GM21717 (cell line): Measurements from ENCODE around the gene DFFA.
"Not testable (repeated sequence)": the region's sequence is repeated elsewhere in the genome, so short reads cannot be mapped to it uniquely, and the experiment has no call there.

ENCODE experiments used
- ATAC-seq: cut with Tn5 transposase; IDR thresholded peaks from one replicate; pipeline ENCODE4 v1.9.1; 2021; ENCODE audit warnings: mild to moderate bottlenecking, moderate library complexity; ENCODE audit not compliant: unreplicated experiment

The DFFA gene

DNA sequence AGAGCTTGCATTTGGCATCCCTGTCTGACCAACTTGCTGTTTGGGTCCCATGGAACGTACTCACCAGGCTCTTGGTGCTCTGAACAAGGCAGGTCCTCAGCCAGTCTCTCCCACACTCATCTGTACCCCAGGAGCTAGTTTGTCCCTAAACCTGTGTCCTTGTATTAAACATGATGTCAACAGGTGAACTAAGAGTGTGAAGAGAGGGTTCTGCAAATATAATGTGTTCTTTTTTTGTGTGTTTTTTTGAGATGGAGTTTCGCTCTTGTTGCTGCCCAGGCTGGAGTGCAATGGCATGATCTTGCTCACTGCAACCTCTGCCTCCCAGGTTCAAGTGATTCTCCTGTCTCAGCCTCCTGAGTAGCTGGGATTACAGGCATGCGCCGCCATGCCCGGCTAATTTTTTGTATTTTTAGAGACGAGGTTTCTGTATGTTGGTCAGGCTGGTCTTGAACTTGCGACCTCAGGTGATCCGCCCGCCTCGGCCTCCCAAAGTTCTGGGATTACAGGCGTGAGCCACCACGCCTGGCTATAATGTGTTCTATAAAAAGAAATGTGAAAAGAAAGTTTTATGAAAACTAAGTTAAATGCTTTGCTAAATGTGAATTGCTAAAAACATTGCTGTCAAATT is 33.8 kb upstream of the DFFA start:
- not testable (repeated sequence) for ATAC-seq

DNA sequence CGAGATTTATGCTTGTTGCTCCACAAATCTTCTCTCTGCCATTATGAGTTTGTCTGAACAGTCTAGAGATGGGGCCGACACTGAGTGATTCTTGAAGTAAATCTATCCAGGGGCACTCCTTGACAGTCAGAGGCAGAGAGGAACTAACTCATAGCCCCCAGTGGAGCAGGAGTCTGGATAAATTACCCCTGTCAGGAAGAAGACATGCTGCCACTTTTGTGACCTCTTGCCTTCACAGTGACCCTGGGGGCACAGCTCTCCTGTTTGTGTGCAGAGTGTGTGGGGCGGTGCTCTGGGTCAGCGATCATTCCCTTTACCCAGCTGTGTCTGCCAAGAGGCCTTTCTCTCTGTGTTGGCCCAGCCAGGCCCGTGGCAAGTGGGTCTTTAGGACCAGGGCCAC is 31.9 kb upstream of the DFFA start:
- ATAC-seq, result no peak

DNA sequence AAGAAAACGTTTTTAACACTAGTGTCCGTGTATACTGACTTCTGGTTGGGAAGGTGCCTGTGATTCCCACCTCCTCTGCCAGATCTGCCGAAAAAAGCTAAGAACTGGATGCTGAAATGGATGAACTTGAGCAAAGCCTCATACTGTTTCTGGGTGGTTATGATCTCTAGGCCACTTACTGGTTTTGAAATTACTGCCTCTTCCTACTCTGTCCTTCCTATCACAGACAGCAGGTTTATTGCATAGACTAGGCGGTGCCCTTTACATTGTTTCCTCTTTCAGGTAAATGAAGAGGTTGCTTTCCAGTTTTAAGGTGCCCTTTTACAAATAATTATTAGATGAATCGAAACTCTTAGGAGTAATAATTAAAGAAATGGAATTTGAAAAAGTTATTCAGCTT is 29.9 kb upstream of the DFFA start:
- ATAC-seq, result no peak

DNA sequence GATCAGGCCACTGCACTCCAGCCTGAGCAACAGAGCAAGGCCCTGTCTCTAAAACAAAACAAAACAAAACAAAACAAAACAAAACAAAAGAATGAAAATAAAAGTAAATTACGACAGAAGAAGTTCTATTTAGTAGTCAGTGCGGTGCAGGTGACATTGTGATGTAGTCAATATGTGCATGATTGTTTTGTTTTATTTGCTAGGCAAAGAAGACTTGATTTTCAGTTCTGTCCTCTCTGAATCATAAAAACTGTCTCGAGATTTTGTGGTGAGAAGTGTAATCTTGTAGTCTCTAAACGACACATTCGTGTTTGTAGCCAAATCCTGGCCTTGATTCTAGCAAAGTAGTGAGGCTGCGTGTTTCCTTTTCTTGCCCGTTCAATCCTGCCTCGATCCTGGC is 25.9 kb upstream of the DFFA start:
- ATAC-seq, result no peak

DNA sequence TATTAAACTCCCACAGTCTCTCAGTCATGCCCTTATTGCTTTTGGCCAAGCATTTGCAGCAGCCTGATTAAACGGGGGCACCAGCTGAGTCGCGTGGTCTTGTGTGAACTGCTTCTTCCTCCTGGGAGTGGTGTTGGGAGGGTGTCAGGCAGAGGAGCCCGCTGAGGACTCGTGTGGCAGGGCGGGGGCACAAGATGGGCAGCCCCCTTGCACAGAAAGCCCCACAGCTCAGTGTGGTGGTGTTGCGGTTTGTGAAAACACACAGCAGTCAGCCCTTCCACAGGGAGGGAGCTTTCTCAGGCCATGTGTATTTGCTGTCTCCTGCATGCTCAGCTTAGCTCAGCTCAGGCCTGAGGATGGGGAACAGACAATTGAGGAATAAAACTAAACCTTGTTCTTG is 24.8 kb upstream of the DFFA start:
- ATAC-seq, result no peak

DNA sequence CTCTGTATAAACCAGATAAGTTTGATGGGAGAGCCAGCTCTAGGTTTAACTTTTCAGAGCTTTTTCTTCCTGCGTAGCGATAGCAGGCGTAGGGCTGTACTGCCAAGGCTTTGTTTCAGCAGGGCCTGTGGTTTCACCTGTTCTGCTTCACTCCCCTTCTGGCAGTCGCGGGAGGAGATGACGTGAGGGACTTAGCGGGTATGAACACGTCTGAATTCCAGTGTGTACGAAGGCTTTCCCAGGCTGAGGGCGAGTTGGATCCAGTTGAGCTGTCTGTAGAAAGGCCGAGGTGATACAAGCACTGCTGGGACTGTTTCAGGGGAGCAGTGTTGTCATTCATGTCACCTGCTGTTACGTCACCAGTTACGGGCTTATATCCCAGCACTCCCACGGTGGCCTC is 23.6 kb upstream of the DFFA start:
- ATAC-seq, result no peak

DNA sequence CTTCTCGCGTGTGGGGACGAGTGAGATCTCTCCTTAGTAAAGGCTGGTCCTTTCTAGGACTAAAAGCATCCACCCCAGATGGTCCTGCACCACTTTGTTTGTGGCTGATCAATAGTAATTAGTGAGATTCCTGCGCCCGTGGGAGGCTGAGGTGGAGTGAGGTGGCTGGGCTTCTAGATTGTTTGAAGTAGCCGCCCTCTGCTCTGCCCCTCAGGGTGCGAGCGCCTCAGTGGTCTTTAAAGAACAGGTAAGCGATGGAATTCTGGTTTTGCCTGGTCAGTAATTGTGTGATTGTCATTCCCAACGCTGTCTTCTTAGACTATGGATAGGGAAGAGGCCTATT is 23.1 kb upstream of the DFFA start:
- no peak for ATAC-seq

DNA sequence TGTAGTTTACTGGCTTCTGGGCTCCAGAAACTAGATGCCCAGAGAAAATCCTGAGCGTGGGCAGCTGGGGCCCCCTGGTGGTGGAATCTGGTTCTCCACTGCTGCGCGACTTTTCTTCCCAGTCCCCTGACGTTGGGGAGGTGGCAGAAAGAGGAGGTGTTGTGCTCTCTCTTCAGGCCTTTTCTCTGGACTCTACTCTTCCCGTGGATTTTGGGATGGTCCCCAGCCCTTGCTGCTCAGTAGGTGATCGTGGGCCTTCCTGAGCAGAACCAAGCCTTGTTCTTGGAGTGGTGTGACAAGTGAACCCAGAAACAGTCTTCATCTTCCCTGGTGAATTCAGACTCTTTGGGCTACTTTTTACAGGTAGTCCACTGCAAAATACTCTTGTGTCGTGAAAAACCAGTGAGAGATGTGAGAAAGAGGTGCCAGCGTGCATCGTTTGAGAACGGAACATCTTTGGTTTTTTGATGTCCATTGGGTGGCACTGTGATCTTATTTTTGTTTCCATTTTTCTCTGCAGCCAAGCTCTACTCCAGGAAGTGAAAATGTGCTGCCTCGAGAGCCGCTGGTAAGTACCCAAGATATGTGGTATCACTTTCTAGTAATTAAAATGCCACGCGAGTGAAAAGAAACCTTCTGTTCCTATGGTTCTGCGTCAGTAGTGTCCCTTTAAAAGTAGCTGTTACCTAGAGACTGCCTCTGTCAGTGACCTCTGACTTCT is 22.6 kb upstream of the DFFA start:
- ATAC-seq, result peak; percentile 73

DNA sequence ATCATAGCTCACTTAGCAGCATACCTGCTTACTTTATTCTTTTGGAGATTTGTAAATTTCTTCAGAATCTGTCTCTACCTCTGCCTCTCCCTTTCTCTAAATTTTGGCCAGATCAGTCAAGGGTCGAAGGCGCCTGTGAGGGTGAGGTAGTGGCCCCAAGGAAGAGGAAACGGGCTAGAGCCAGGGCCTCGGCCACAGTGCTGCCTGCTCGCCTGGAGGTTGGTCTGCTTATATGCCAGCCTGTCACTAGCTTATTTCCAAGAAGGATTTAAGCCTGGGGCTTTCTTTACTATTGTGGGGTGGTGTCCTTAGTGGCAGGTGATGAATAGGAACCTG is 22.1 kb upstream of the DFFA start:
- no peak for ATAC-seq

DNA sequence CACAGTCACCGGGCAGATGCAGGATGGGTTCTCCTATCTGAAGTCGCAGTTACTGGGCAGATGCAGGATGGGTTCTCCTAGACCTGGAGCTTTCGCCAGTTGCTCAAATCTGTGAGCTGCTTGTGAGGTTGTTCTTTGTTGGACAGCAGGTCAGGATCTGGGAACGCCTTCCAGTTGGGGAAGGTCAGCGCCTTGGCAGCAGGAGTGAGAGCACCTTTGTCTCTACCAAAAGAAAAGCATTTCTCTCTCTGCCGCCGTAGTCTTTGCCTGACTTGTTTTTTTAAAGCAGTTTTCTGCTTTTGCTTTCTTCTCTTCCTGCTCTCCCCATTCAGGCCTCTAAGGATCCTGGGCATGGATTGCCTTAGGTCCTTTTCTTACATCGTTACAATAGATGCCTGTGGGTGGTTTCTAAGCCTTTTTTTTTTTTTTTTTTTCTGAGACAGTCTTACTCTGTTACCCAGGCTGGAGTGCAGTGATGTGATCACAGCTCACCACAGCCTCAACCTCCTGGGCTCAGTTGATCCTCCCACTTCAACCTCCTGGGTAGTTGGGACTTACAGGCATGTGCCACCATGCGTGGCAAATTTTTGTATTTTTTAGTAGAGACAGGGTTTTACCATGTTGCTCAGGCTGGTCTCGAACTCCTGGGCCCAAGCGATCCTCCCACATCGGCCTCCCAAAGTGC is 18.1 kb upstream of the DFFA start:
- ATAC-seq, result no peak

DNA sequence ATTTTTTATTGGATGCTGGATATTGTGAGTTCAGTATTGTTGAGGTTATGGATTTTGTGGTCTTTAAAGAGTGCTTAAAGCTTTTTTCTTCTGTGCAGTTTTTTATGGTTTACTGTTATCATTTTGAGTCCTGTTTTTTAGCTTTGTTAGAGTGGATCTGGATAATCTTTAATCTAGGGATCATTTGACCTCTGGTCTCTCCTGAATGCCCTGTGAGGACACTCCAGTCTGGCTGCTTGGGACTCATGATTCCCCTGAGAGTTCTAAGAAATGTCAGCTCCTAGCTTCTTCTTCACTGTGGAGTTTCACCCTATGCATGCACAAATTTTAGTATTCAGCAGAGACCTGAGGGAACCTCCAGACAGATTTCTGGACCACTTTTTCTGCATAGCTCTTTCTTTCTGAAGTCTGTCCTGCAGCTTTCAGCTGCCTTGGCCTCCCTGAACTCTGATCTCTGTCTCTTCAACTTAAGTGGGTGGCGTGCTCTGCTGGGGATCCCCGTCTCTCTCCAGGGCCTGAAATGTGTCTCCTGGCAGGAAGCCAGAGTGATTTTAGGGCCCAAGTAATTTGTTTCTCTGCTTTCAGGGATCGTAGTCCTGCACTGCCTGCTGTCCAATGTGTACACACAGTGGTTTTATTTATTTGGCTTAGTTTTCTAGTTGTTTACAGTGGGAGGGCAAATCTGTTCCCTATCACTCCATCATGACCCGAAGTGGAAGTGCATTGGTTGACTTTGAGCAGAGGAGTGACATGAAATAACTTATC is 17.1 kb upstream of the DFFA start:
- ATAC-seq, result no peak

DNA sequence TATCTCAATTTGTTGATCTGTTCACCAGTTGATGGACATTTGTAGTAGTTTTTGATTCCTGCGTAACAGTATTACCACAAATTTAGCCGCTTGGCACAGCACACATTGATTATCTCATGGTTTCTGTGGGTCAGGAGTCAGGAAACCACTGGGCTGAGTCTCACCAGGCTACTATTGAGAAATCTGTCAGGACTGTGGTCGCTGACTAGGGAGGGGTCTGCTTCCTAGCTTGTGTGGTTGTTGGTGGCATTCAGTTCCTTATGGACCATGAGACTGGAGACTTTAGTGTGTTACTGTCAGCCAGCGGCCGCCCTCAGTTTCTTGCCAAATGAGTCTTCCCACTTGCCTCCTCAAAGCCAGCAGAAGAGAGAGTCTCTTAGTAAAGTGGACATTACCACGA is 12.2 kb upstream of the DFFA start:
- ATAC-seq, result no peak

DNA sequence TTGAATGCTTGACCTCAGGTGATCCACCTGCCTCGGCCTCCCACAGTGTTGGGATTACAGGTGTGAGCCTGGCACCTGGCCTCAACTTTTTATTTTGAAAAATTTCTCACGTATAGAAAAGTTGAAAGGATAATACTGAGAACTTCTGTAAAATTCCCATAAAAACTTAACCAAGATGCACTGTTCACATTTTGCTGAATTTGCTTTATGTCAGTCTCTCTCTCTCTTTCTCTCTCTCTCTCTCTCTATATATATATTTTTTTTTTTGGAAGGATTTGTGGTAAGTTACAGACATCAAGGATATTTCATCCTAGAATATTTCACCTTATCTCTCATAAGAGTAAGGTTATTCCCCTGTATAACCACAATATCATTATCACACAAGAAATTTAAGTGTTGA is 8.3 kb upstream of the DFFA start:
- ATAC-seq, result no peak

DNA sequence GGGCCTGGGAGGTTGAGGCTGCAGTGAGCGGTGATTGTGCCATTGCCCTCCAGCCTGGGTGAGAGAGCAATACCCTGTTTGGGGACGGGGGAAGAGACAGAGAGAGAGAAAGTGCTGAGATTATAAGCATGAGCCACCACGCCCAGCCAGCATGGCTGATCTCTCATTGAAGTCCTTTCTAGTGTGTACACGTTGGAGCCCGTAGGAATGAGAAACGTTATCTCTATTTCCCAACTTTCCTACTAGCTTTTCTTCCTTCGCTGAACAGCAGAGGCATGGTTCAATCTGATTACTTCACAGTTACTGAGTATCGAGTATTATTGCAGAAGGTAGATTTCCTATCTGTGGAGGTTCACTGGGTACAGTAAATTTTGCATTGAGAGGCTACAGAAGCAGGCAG is 7.0 kb upstream of the DFFA start:
- no peak for ATAC-seq

DNA sequence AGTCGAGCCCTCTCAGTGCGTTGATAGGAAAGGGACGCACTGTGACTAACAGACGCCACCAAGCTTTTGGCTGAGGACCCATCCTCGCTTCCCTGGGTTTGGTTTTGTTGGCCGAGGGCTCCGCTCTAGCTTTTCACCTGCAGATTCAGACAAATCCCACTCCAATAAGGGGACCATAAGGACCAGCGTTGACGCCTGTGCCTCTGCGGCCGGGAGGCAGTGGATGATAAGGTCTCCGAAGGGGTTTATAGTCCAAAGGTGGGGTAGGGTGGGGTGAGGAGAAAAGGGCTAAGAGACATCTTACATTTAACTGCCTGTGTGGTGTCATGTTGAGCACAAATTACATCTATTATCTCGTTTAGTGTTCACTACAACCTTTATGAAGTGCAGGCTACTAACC is 3.2 kb upstream of the DFFA start:
- peak; percentile 3 for ATAC-seq

DNA sequence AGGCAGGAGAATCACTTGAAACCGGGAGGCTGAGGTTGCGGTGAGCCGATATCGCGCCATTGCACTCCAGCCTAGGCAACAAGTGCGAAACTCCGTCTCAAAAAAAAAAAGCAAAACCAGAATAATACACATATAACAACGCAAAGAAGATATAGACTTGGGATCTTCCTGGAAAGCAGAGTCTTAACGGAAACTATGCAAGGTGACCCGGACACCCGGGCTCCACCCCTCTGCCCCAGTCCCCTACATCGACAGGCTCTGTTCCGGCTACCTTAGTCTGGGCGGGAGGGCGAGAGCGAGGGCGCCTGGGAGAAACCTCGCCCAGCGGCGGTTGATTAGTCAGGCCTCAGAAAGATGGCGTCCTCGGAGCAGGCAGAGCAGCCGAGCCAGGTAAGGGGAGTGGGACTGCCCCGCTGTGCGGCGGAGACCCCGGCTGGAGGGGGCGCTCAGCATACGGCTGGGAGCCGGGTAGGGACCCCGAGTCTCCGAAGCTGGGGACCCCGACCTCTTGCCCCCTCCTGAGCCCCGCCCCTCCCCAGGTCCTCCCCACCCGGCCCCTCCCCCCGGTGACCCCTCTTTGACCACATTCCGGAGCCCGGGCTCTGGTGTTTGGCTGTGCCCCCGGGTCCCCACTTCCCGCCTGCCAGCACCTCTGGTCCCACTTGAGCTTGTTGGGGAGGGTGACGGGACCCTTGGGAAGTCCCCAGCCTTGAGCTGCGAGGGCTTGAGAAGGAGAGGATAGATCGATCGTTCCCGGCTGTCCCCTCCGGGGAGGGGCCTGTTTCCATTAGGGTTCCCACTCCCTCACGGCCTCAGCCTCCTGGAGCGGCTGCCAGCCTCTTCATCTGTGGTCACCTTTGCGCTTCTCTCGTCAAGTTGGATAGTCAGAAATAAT is 2.5 kb upstream of the DFFA start, which contains the start of gene PEX14:
Gene PEX14, plus strand, starts transcription at position 338 of the 895 bp plus-strand sequence. Its CDS starts 17 bp downstream, at position 355.
- peak; percentile 51 for ATAC-seq

DNA sequence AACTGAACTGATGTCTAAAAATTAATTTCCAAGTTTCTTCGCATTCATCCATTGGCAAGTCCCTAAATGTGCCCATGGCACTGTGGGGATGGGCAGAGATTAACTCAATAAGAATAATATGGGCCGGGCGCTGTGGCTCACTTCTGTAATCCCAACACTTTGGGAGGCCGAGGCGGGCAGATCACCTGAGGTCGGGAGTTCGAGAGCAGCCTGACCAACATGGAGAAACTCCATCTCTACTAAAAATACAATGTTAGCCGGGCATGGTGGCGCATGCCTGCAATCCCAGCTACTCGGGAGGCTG is 1.9 kb upstream of the DFFA start:
- not testable (repeated sequence) for ATAC-seq

DNA sequence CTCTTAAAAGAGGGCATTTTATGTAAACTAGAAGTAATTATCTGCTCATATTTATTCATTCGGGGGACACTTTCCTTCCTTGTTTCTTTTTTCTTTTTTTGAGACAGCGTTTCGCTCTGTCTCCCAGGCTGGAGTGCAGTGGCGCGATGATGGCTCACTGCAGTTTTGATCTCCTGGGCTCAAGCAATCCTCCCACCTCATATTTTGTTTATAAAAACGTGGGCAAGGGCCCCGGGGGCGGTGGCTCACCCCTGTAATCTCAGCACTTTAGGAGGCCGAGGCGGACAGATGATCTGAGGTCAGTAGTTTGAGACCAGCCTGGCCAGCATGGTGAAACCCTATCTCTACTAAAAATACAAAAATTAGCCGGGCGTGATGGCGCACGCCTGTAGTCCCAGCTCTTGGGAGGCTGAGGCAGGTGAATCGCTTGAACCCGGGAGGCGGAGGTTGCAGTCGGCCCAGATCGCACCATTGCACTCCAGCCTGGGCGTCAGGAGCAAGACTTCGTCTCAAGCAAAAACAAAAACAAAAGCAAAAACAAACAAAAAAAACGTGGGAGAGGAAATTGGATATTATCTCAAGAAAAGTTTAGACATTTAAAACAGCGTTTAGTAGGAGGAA is 926 bp upstream of the DFFA start:
- ATAC-seq, result no peak

DNA sequence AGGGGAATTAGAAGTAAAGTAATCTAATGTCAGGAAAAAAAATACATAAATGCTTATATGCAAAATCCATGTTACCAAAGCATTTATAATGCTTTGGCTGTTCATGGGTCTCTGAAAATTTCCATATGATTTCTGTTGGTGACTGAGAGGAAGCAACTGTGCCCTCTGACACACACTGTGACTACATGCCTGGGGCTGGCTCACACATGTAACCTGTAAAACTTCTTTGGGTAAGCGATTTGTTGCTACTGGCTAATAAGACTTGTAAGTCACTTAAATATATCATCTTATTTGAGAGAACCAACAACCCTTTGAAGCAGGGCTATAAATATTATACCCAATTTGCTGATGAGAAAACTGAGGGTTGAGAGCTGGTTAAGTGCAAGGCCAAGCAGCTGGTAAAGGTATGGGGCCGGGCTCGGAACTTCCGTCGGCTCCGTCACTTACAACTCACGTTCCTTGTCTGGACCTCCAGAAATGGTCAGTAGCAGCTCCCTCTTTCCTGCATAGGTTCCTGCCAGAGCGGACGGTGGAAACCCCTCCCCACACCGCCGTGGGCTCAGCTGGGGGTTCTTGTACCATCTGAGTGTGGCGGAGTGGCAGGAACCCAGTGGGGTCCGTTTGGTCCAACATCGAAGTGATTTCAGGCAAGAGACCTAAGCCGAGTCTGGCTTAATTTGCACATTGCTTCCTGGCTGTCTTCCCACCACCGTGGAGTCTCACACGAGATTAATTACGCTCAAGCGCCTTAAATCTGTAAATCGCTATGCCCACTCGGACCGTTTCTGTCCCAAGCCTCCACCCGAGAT is 714 bp downstream of the DFFA start:
- no peak for ATAC-seq

DNA sequence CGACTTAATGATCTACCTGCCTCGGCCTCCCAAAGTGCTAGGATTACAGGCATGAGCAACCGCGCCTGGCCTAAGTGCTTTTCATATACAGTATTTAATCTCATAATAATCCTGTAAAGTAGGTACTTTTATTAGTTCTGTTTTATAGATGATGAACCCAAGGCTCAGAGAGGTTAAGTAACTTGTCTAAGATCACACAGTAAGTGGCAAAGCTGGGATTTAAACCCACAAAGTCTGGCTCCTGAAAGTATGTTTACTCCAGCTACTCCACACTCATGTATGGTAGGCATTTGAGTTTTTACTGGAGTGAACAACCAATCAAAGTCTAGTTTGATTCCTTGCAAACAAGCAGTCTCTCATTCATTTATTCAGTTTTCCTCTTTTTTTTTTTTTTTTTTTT is 2.3 kb downstream of the DFFA start:
- no peak for ATAC-seq
